Measurements from ENCODE around the gene OR9Q1.
"Not testable (repeated sequence)": the region's sequence is repeated elsewhere in the genome, so short reads cannot be mapped to it uniquely, and the experiment has no call there.

Gene OR9Q1, protein sequence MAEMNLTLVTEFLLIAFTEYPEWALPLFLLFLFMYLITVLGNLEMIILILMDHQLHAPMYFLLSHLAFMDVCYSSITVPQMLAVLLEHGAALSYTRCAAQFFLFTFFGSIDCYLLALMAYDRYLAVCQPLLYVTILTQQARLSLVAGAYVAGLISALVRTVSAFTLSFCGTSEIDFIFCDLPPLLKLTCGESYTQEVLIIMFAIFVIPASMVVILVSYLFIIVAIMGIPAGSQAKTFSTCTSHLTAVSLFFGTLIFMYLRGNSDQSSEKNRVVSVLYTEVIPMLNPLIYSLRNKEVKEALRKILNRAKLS
- total RNA-seq = 0 reads per million in 4 experiments

DNA sequence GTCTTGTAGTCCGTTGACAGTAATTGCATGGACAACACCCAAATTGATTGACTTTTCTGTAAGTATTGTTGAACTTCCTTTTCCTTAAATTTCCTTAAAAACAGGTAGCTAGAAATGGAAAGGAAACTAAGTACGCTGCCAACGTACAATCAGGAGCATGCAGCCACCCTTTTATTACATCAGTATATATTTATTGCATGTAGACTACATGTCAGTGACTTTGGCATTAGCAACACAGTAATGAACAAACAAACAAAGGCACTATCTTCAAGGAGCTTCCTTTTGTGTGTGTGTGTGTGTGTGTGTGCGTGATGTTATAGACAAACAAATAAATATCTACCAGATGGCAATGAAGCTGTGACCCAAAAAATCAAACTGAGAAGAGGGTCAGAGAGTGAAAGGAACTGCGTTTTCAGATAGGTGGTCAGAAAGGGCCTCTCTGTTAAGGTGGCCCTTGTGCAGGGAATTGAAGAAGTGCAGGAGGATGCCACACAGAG, at the start of gene OR9Q1:
OR9Q1 (plus strand) TSS at position 447 of the 497 bp plus-strand sequence. CDS start 155,564 bp downstream, outside the sequence.
- no peak for DNase-seq

DNA sequence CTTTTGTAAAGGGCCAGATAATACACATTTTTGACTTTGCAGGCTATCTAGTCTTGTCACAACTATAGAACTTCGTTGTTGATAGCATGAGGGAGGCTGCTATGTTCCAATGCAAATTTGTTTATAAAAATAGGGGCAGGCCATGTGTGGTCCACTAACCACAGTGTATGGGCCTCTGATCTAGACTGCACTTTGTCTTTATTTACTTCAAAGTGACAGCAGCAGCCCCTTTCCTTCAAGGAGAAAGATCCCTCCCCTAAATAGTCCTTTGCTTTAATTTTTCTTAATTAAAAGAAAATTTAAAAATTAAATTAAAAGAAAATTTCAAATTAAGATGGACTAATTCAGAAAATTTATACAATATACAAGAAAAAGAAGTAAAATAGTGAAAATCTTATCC, 49.5 kb upstream of the OR9Q1 start:
- DNase-seq = no peak

DNA sequence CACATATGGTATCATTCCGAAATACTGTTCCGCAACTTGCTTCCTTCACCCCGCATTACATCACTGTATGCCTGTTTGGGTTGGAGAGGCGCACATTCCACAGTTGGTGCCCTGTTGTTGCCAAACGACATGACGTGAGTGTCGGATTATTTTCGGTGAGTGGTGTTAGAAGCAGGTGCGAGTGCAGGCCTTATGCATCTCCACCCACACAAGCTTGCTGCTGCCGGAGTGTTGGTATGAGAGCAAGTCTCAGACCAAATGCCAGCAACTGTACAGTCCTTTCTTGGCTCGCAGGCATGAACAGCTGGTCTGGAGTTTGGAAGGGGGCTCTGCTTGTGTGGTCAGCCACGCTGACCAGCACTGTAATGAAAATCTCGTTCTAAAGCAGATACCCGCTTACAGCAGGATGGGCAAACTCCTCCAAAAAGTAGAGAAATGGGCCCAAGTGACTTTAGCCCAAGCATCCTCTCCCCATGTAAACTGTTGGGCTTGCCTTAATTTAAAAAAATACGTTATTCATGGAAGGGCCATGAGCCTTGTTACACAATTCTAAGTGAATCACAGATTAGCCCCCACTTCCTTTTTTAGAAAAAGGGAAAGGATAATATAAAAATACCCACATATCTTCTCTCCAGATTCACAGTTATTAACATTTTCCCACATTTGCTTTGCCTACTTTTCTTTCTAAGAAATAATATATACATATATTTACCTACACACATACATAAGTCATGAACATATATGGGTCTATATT, 48.7 kb upstream of the OR9Q1 start:
- no peak for DNase-seq

DNA sequence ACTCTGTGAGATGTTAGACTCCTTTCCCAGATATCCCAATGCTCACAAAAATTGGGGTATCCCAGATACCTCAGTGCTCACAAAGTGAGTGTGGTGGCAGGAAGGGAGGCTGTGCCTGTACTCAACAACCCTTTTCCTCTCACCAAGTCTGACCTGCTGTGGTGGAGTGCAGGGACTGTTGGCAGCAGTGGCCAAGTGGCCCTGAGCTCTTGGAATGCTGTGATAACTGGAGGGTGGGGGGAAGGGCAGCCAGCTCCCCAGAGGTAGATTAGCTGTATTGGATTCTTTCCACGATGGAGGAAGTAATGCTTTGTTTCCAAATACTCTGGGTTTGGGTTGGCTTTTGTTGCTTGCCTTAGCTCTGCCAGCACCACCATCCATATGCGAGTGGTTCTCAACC, 46.0 kb upstream of the OR9Q1 start:
- DNase-seq = no peak

DNA sequence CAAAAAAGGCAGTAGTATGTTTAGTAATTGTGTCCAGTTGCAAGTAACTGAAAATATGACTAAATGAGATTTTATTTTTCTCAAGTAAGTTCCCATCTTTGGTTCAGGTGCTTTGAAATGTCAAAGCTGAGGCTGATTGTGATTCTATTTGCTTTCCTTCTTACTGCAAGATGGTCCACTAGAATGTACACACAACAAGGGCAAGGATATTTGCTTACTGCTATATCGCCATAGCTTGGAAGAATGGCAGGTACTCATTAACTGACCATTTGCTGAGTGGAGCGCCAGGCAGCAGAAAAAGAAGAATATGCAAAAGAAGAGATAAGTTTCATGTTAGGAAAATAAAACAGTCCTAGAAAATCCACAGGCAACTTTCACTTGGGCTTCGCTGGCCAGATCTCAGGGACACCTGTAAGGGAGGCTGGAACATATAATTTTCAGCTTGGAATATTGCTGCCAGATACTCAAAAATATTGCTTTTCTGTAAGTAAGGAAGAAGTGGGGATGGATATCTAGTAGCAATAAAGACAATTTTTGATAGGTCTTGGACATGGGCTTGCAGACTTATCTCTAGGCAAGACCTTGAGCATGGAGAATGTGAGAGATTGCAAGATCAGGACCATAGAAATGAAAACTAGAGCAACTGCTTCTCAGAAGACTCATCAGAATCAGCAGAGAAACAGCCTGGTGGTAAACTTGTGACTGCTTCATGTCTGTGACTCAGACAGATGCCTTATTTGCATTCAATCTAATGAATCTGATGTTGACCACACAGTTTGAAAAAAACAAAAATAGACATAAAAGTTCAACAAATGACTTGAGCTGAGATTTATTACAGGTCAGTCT, 44.8 kb upstream of the OR9Q1 start:
- DNase-seq = no peak

DNA sequence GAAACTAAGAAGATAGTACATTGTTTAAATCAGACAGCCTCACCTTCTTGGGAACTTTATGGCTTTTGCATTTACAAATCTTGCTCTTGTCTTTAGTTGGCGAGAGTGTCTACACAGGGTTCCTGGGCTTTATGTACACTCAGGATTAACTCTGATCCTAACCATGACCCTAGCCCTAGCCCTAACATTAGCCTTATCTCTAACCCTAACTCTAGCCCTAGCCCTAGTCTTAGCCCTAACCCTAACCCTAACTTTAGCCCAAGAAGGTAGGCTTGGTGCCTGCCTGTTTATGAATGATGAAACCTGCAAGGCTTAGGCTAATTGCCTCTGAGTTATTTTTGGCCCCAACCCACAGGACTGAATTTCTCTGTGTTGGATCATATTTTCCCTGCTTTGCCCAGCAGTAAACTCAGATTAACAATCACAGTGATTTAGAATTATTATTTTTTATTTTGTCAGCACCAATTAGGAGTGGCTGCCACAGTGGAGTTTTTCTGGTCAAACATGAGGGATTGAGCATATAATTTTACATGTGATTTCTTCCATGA, 44.1 kb upstream of the OR9Q1 start:
- no peak for DNase-seq

DNA sequence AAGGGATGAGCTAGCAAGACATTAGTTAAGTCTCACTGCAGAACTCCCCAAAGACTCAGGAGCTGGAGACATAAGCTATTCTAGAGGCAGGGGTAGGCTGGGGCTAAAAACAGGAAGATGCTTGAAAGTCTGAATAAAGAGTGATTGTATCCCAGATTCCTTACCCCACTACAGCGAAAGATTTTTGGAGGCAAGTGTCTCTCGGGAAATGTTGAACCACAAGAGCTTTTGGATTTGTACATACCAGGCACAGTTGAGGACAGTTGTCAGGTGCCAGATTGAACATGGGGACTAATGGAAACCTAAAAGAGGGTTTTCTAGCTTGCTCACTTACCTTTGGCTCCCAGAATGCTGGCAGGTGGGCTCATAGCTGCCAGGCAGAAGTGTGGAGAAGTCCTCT, 43.5 kb upstream of the OR9Q1 start:
- no peak for DNase-seq

DNA sequence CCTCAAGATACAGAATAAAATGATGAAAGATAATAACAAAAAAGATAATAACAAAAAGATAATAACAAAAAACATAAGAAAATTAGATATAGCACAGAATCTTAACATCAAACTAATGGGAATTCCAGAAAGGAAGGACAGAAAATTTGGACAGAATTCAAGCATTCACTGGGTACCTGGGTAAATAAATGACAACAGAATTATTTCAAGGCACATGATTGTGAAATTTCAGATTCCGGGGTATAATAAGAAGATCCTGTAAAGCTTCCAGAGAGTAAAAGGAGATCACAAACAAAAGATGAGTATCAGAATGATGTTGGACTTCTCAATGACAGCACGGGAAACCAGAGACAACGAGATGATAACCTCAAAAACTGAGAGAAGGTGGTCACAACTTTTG, 42.1 kb upstream of the OR9Q1 start:
- DNase-seq = no peak

DNA sequence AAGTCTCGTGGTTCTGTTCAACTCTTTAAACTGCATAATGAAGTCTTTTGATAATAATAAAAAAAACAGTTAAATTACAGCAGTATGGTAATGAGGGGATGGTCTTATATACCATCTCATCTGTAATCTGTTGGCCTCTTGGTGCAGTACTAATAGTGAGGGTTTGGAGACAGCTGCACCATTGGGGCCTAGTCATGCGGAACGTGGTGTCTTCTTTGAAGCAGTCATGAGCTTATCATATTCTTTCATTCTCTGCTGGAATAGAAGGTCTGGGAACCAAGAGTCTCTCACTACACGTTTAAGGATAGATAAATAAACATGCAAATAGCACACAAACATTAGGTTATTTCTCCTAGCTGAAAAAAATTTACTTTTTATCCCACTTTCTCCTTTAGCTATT, 40.9 kb upstream of the OR9Q1 start:
- no peak for DNase-seq

DNA sequence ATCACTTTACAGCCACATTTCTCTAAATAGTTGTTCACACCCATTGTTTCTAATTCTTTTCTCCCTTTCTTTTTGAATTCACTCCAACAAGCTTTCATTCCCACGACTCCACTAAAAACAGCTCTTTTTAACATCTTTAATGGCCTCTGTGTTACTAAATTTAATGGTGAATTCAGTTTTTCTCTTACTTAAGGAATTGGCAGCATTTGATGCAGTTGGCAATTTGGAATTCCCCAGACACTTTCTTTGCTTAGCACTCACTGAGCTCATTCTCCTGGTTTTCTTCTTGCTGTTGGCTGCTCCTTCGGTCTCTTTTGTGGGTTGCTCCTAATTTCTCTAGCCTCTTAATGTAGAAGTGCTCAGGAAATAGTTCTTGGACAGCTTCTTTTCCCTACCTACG, 40.5 kb upstream of the OR9Q1 start:
- no peak for DNase-seq

DNA sequence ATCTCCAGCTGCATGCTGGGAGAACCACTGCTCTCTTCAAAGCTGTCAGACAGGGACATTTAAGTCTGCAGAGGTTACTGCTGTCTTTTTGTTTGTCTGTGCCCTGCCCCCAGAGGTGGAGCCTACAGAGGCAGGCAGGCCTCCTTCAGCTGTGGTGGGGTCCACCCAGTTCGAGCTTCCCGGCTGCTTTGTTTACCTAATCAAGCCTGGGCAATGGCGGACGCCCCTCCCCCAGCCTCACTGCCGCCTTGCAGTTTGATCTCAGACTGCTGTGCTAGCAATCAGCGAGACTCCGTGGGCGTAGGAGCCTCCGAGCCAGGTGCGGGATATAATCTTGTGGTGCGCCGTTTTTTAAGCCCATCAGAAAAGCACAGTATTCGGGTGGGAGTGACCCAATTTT, 24.2 kb upstream of the OR9Q1 start:
- DNase-seq = not testable (repeated sequence)

DNA sequence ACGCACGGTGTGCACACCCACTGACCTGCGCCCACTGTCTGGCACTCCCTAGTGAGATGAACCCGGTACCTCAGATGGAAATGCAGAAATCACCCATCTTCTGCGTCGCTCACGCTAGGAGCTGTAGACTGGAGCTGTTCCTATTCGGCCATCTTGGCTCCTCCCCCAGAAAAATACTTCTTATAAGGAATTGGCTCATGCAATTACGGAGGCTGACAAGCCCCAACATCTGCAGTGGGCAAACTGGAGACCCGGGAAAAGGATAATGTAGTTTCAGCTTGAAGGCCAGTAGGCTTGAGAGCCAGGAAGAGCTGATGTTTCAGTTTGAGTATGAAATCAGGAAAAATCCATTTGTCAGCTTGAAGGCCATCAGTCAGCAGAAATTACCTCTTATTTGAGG, 23.7 kb upstream of the OR9Q1 start:
- not testable (repeated sequence) for DNase-seq

DNA sequence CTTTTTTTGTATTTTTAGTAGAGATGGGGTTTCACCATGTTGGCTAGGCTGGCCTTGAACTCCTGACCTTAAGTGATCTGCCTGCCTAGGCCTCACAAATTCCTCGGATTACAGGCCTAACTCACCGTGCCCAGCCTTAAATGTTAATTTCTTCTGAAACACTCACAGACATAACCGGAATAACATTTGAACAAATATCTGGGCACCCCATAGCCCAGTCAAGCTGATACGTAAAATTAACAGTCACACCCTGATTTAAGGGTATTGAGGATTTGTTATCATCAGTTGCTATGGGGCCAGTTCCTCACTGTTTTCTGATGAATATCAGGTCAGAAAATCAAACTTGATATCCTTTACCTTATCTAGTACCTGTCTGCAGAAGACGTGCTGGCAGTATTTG, 23.0 kb upstream of the OR9Q1 start:
- no peak for DNase-seq

DNA sequence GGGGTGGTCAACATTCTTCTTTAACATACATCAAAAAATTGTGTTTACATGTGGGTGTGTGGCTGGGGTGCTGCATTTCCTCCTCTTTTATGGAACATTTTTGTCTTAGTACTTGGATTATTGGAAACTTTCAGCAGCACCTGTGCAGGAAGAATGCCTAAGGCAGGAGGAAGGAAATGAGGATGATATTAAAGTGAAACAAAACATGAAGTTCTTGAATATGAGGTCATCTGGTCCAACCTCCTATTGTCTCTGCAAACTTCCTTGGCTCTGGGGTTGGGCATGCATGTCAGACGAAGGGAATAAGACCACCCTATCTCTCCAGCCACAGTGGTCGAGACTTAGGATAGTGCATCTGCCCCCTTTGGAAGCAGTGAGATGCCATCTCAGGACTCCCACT, 20.6 kb upstream of the OR9Q1 start:
- no peak for DNase-seq

DNA sequence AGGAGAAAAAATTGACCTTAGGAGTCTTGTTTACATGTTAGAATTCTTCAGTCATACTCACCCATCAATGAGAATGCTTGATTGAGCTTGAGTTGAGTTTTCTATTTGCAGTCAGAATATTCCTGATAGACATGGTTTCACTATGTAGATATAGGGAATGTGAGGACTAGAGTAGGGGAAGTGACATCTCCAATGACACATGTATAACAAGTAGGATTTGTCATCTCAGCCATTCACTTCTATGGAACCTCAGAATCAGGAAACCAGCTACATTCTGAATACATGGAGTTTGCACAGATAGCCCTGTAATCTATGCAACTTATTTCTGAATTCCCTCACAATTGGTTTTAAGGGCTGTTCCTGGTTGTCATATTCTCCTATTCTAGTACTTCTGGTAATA, 20.1 kb upstream of the OR9Q1 start:
- DNase-seq = no peak

DNA sequence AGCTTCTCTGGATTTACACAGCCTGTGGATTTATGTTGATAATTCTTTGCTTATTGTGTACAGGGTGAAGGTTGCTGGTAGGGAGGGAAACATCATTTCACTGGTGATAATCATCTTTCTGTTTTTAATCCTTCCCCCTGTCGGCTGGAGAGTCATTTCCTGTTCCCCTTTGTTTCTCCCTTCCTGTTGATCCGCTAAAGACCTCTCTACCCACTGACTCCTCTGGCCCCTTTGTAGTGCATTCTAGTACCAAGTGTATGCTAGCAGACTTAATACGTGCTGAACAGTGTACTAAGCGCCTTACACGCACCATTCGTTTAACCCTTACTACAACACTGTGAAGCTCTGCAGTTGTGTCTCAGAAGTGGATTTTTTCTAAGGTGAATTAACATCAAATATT, 19.0 kb upstream of the OR9Q1 start:
- DNase-seq = no peak

DNA sequence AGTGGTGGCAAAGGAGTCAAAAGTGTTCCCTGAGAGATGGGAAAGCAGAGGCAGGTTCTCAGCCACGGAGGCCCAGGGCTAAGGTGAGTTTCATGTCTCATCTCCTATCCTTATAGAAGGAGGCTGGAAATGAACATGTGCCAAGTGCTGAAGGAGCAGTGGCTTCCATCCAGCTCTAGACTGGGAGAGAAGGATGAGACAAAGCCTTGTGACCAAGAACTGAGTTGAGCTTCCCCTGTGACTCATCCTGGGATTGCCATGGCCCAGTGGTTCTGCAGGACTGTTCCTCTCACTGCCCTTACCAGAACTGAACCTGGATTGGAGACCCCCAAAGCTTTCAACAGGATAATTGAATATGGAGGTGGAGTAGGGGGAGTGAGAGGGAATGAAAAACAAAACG, 16.7 kb upstream of the OR9Q1 start:
- DNase-seq = no peak

DNA sequence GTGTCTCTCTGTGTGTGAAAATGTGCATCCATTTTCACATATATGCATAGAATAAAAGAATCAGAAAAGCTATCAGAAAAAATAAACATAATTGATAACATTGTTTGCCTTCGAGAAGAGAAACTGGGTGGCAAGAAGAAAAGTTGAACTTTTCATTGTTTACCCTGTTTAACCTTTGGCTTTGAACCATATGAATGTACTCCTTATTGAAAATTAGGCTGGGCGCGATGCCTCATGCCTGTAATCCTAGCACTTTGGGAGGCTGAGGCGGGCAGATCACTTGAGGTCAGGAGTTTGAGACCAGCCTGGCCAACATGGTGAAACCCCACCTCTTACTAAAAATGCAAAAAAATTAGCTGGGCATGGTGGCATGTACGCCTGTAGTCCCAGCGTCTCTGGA, 11.9 kb upstream of the OR9Q1 start:
- no peak for DNase-seq

DNA sequence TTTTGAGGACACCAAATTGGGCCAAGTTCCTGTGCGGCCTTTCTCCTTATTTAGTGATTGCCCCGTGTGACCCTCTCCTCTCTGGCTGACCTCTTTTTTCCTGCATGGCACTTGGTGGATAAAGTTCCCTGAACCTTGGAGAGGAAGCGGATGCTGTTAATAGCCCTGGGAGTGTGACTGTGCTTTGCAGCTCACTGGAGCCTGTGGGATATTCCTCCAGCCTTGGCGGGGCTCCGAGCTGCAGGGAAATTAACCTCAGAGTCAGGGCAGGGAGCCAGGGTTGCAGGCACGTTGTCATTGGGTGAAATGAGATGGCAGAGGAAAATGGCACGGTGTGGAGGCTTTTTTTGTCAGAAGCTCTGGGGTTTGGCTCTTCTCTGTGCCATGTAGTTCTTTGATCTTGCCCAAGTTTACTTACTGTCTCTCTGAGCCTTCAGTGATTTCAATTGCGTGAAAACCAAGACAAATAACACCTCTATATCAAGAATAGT, 965 bp downstream of the OR9Q1 start:
- no peak for DNase-seq

DNA sequence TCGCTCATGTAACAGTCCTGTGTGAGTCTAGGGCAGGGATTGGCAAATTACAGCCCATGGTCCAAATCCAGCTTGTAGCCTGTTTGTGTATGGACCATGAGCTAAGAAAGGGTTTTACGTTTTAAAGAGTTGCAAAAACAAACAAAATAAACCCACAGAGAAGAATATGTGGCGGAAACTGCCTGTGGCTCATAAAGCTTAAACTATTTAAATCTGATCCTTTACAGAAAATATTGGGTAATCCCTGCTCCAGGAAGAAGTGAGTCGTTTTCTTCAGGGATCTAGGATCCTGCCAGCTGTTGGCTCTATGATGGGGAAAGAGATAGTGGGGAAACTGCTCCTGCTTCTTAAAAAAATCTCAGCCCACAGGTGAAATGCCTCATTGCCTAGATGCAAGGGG, 3.7 kb downstream of the OR9Q1 start:
- no peak for DNase-seq

DNA sequence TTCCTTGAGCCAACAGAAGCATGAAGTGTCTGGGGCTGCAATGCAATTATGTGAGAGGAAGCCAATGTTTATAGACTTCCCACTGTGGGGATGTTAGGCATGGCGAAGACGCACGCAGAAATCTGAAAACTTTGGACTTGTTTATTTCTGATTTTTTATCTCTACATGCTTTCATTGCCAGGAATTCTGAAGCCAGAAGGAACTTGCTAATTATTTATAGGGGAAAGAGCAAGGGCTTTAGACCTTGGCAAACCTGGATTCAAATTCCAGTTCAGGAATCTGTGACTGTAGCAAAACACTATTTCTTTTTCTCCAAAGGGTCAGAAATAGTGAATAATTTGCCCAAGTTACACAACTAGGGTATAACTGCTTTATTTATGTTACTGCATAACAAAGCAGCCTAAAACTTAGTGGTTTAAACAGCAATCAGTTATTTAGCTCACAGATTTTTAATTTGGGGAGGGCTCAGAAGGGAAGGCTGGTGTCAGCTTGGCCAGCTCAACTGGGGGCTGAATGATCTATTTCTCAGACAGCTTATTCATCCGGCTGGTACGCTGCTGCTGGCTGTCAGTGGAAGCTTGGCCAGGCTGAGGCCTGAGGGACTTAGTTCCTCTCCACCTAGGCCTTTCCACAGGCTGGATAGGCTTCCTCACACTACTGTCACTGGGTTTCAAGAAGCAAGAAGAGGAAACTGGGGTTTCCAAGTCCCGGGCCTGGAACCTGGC, 5.2 kb downstream of the OR9Q1 start:
- DNase-seq = no peak

DNA sequence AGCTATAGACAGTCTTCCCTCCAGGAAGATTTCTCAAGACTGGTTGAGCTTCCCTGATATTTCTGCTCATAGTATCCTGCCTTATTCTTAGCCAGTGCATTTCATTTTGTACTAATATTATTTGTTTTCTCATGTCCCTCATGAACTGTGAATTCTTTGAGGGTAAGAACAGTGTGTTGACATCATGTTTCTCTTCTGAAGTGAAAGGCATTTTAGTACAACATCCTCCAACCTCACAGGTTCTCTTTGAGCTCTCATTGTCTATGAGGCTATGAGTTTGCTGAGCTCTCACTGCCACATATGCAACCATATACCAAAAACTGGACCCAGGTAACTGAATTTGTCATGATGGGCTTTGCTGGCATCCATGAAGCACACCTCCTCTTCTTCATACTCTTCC, 7.0 kb downstream of the OR9Q1 start, which contains the start of gene OR6Q1:
OR6Q1 (plus strand) TSS at position 301 of the 400 bp plus-strand sequence; CDS start at position 301, 0 bp downstream.
- no peak for DNase-seq

Measured in effector CD8-positive, alpha-beta T cell (primary cell).